GM21825 (cell line): ENCODE results near the gene CD300LG.
"Not testable (repeated sequence)": the region's sequence is repeated elsewhere in the genome, so short reads cannot be mapped to it uniquely, and the experiment has no call there.

Experiments used
- ATAC-seq: cut with Tn5 transposase; IDR thresholded peaks from one replicate; pipeline ENCODE4 v1.9.1; 2021; ENCODE audit warnings: mild to moderate bottlenecking, moderate library complexity; ENCODE audit not compliant: unreplicated experiment

CD300LG gene

DNA sequence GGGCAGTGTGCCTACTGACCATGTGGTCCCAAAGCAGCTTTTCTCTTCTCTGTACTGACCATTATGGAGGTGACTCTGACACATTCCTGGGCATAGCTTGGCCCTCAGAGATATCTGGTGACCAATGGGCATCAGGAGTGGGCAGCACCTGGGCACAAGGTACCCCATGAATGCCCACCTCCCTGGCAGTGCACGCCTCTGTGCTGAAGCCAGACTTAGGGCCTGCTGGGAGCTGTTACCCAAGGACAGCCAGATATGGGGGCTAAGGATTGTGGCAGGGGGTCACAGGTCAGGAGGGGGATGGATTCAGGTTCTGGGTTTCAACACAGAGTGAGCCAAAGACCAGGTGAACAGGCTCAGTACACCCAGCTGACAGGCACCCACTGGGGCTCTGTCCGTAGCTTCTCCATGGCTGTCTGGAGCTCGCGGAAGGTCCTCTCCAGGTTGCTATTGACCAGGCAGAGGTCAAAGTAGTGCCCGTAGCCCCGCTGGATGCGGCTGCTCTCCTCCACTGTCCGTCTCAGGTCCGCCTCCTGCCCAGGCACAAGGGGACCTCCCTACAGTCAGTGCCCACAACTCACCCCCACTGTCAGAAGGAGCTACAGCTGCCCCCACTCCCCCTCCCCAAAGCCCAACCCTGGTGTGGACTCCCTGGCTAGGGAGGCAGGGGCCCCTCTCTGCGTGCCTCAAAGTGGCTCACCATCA is 30.6 kb downstream of the CD300LG start:
- ATAC-seq: no peak

GRCh38 chr17:43878260-43879175 is 31.5 kb downstream of the CD300LG start:
- no peak for ATAC-seq

DNA sequence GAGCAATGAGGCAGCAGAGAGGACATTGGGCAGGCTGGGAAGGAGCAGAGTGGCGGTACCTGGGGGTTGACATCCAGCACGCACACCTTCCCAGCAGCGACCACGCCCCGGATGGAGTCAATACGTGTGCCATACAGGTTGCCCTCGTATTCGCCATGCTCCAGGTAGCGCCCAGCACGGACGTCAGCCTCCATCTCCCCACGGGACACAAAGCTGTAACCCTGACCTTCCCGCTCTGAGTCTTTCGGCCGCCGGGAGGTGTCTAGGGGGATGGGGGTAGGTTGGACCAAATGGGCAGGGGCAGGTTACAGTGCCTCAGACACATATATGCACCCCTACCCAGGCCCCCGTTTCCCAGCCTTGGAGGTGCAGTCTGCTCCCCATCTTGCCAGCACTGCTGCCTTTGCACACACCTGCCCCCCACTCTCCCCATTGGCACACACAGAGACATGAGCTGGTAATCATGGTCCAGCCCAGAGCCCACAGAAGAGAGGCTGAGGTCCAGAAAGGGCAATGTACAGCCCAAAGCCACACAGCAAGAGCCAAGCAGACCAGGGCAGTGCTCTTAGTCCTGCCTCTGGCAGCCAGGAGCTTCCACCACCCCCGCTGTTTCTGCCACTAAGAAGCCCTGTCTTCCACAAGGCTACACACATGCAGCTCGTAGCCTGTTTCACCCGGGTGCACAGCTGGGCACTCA is 32.9 kb downstream of the CD300LG start:
- no peak for ATAC-seq

GRCh38 chr17:43880420-43880991 is 33.5 kb downstream of the CD300LG start:
- no peak for ATAC-seq

DNA sequence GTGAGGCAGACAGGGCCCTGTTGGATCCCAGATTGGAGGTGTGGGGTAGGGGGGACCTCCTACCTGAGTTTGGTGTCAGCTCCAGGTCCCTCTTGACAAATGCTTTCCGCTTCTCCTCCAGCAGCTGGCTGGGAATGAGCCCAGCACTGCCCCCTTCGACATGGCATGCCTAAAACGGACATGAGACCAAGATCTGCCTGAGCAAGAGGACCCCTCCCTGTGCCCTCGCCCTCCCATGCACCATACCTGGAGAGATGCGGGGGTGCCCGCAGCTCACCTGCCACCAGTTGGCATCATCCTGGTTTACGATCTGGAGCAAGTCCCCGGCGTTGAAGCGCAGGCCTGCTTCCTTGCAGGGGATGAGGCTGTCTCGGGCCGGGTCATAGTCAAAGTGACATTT is 34.2 kb downstream of the CD300LG start:
- no peak for ATAC-seq

DNA sequence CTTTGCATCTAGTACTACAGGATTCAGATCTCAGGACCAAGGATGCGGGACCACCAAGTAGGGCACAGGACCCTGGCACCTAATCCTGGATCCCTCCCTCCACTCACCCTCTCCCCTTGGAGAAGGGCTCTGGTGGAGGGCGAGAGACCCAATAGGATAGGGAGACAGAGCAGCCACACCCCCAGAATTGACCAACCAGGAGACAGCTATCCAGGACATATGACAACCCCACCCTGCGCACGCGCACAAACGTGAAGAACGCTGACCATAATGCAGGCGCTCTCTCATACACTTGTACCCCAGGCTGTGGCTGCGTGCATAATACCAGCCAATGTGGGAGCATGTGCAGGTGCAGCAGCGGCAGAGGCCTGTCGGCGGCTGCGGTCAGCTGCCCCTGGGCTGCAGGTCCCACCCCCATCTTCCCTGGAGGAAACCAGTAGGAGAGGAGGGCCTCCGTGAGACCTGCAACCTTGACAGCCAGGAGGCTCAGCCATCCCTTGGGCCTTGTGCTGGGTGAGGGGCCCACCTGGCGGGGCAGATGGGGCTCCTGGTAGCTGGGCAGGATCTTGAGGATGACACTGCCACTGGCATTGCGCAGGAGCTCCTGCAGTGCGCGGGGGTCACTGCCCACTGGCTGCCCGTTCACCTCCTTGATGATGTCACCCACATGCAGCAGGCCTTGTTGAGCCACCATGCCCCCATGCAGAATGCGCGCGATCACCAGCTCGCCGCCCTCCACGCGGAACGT is 35.0 kb downstream of the CD300LG start:
- ATAC-seq: no peak

- no peak for ATAC-seq
These were observed 35.9 kb downstream of the CD300LG start for GRCh38 chr17:43882761-43883415.

GRCh38 chr17:43888548-43888947 is 41.6 kb downstream of the CD300LG start:
- no peak for ATAC-seq

- no peak for ATAC-seq
These were observed 43.3 kb downstream of the CD300LG start for GRCh38 chr17:43890240-43890639.

DNA sequence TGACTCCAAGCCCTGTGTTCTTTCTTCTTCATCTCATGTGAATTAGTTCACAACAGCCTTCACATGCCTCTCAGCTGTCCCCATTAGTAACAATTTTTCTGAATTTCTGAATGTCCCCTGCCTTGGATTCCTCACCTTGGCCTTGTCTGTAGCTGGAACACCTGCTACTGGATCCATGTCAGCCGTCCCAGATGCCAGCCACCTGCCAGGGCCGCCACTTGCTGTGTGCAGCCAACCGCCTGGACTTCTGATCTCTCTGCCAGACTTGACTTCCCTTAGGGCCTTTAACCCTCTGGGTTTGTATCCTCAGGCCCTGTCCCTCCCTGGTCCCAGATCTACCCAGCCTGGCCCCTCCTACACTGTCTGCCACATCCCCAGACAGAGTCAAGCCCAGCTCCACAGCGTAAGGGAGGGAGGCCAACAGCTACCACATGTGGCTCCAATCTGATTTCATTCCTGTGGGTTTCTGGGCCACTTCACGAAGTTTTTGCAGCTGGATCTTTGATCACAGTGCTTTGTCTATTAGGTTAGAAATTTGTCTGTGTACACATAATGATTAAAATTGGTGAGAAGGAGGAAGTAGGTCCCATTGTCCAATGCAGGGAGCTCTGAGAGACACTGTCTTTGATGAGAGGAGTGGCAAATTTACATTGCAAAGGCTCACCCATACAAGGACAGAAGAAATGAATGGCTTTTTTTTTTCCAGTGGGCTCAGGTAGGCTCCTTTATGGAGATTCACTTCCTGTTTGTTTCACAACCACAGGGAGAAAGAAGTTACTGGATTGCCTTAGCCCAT is 45.1 kb downstream of the CD300LG start:
- no peak for ATAC-seq

GRCh38 chr17:43892647-43892952 is 45.6 kb downstream of the CD300LG start:
- ATAC-seq: no peak

DNA sequence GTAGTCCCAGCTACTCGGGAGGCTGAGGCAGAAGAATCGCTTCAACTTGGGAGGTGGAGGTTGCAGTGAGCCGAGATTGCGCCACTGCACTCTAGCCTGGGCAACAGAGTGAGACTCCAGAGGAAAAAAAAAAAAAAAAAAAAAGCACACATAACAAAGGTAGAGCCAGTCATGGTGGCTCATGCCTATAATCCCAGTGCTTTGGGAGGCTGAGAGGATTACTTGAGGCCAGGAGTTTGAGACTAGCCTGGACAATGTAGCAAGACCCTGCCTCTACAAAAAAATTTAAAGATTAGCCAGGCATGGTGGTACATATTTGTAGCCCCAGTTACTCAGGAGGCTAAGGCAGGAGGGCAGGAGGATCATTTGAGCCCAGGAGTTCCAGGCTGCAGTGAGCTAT is 47.5 kb downstream of the CD300LG start:
- ATAC-seq: not testable (repeated sequence)

GRCh38 chr17:43897831-43898230 is 50.9 kb downstream of the CD300LG start:
- no peak for ATAC-seq

- no peak for ATAC-seq
These were observed 51.5 kb downstream of the CD300LG start for GRCh38 chr17:43898446-43898845.

DNA sequence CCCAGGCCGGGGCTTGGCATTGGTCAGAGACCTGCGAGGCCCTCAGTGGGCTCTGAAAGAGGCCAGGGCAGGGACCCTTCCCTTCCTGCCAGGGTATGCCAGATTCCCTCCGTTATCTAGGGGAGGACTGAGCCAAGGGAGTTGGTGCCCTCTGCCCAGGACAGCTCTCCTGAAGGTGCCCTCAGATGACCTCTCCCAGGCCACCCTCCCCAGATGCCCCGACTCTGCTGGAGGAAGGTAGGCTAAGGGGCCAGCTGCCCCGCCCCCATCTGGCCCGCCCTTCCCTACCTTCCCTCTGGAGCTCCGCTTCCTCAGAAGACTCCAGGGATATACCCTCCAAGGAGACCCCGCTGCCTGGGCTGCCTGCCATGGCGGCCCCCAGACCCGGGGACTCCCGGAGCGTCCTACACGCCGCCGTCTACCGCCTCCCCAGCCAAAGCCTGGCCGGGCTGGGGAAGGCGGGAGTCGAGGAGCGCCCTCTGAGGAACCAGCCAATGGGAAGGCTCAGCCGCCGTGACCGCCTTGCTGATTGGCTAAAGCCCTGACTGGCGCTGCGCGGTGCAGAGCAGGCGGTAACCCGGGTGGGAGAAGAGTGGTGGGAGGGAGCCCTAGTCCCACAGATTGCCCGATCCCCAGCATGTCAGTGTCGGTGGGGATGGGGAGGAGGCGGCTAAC is 53.3 kb downstream of the CD300LG start:
- ATAC-seq: peak; percentile 64

DNA sequence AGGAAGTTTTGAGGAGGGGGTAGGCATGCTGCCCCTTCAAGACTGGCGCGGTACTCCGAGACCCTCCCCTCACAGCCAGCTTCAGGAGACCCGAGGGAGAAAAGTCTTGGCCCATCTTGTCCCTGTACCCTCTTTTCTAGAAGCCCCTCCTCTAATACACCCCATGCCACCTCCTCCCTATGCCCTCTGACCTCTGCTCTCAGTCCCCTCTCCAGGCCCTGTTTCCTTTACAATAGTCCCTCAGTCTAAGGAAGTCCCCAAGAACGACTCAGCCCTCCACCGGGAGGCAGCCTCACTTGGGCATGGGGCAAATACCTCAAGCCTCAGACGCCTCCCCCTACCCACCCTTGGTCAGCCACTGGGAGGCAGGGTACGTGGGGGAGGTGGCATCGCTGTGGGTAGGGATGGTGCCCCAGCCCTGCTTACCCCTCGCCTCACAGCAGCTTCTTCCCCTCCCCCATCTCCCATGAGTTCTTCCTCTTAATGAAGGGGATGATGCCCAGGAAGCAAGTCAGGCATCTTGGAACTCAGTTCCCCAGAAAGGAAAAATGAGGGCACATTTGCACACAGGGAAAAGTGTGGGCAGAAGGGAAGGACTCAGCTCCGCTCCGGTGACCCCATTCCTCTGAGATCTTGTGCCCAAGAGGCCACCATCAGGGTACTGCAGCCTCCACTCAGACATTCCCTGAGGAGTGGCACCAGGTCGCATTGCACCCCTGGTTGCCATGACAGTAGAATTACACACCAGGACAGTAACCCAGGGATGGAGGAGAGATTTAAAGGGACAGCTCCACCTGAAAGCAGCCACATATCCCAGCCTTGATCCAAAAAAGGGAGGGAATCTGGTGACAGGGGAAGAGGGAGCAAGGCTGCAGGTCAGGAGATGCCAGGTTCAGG is 54.1 kb downstream of the CD300LG start:
- ATAC-seq: no peak

GRCh38 chr17:43901861-43902589 is 55.0 kb downstream of the CD300LG start:
- no peak for ATAC-seq
